HG02973 (cell line): ENCODE measurements around the gene KIAA0319L.

Source experiments
- ATAC-seq: cut with Tn5 transposase; IDR thresholded peaks from one replicate; pipeline ENCODE4 v1.9.1; 2021; ENCODE audit warnings: moderate library complexity; ENCODE audit not compliant: unreplicated experiment

KIAA0319L gene

GRCh38 chr1:35564037-35564883 lies 7.1 kb upstream of the KIAA0319L start:
- no peak for ATAC-seq

GRCh38 chr1:35563166-35563565 lies 6.0 kb upstream of the KIAA0319L start:
- ATAC-seq = no peak

GRCh38 chr1:35561972-35562680 lies 4.9 kb upstream of the KIAA0319L start:
- ATAC-seq = no peak

- ATAC-seq = no peak
These were observed 4.2 kb upstream of the KIAA0319L start for GRCh38 chr1:35561297-35561971.

- no peak for ATAC-seq
These were observed 3.3 kb upstream of the KIAA0319L start for GRCh38 chr1:35560256-35561225.

GRCh38 chr1:35559317-35559944 lies 2.2 kb upstream of the KIAA0319L start:
- no peak for ATAC-seq

- no peak for ATAC-seq
These were observed 1.4 kb upstream of the KIAA0319L start for GRCh38 chr1:35558374-35559316.

GRCh38 chr1:35557611-35558373 lies 589 bp upstream of the KIAA0319L start, which contains the start of gene NCDN:
NCDN (plus strand) TSS chr1:35557799; CDS start chr1:35558191, 392 bp downstream.
- ATAC-seq = peak; percentile 72

- ATAC-seq = no peak
These were observed 602 bp downstream of the KIAA0319L start for GRCh38 chr1:35556484-35557117.

- no peak for ATAC-seq
These were observed 1.4 kb downstream of the KIAA0319L start for GRCh38 chr1:35555601-35556477.

- ATAC-seq = no peak
These were observed 2.0 kb downstream of the KIAA0319L start for GRCh38 chr1:35555212-35555584.

- no peak for ATAC-seq
These were observed 2.7 kb downstream of the KIAA0319L start for GRCh38 chr1:35554266-35555211.

GRCh38 chr1:35553851-35554250 lies 3.4 kb downstream of the KIAA0319L start:
- no peak for ATAC-seq

- ATAC-seq = no peak
These were observed 10.6 kb downstream of the KIAA0319L start for GRCh38 chr1:35546614-35547013.

GRCh38 chr1:35544976-35545375 lies 12.2 kb downstream of the KIAA0319L start:
- ATAC-seq = no peak
